Body of pancreas (tissue), 4 donors: ENCODE data around the gene CREG2.

Experiments
- CTCF ChIP-seq, 7 experiments: fragments of 450-650 bp in 4 of 7; fragments of 200-600 bp in 3 of 7; sonication (generic) in 3 of 7; IDR thresholded peaks; one replicate each; pipeline ENCODE4 v1.5.1; 2016 to 2019; ENCODE audit warnings: antibody characterized with exemption in 7 of 7
- POLR2A ChIP-seq, 3 donors: fragments of 450-650 bp; IDR thresholded peaks; one replicate each; pipeline ENCODE4 v1.6.1; 2016; ENCODE audit warnings: antibody characterized with exemption in 3 of 3, mild to moderate bottlenecking in 2 of 3

- no peak for TF ChIP-seq CTCF (IDR thresholded peaks at IDR 0.05)
- TF ChIP-seq POLR2A (IDR thresholded peaks at IDR 0.05), result no peak
Observed at GRCh38 chr2:101364878-101365277, 22.4 kb downstream of the CREG2 start.
